Activated CD4-positive, CD25-positive, alpha-beta regulatory T cell (primary cell): ENCODE data around the gene ZMYND8.

Experiments used
- DNase-seq, 4 experiments: peaks; one replicate each; lab custom pipeline; 2025; lab: John Stamatoyannopoulos, UW

ZMYND8 gene

GRCh38 chr20:47353692-47354463 lies 2.6 kb downstream of the ZMYND8 start:
- no peak for DNase-seq

DNA sequence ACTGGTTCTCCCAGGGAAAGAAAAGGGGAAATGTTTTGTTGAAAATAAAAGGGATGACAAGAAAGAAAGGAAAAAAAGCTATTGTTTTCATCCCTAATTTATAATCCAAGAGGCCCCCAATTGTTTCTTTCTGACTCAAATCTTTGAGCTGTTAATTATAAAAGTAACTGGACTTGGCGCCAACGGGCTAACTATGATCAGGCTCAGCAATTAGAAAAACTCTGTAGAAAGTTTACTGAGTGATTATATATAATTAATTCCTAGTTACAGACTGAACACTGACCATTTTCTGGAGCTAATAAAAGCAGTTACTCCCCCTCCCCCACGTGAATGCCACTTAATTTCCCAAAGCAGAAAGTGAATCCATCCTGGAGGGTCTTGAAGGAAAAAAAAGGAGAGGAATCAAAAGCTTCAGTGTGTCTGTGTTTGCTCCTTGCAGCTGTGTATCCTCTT lies 3.2 kb downstream of the ZMYND8 start:
- no peak for DNase-seq

DNA sequence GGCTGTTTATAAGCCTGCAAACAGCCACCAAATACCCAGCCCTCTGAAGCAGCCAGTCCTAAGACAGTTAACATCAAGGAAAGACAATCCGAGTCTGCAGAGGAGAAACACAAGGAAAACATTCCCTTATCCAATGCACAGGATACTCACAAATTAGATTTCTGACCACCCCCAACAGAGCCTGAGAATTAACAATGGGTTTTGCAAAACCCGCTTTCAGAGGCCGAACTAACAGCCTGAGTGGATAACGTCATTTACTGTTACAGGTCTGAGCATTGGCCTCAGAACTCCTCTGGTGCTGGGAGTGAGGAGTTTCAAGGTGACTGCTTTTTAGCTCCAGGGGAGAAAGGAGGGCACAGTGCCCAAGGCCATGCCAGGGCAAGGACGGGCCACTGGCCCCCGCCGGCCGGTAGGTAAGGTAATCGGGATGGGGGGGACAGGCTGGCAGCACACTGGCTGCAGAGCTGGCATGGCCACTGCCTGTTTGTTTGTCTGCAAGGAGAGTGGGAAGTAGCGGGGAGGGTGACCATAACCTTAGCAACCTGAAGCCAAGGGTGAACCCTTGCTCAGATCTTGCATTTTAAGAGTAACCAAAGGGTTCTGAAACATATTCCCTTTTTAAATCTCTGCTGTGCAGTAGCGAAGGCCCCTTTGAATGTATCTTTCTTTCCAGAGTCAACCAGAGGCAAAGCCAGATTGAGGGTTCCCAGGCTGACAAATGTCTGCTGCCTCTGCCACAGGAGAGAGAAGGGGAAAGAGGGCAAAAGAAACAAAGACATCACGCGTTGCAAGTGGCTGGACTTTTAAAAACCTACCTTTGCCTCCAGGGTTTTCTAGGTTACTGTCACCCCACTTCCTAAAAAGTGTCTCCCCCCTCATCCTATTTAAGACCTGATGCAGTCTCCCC lies 3.9 kb downstream of the ZMYND8 start:
- no peak for DNase-seq

GRCh38 chr20:47351643-47352331 lies 4.7 kb downstream of the ZMYND8 start:
- no peak for DNase-seq

- no peak for DNase-seq
These were observed 5.6 kb downstream of the ZMYND8 start for GRCh38 chr20:47350691-47351545.

DNA sequence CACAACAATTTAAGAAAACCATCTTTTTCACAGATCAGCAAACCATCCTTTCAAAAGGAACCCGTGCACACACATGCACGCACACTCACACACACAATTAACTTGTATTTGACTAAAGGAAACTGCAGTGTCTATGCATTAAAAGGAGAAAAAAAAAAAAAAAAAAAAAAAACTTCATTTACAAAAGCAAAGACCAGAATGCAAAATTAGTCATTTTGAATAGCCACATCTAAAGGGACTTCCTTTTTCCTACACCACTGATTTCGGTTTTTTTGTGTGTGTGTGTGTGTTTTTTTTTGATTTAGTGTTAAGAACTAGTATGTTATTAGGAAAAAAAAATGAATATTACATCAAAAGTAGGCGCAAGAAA lies 6.3 kb downstream of the ZMYND8 start:
- DNase-seq = no peak

DNA sequence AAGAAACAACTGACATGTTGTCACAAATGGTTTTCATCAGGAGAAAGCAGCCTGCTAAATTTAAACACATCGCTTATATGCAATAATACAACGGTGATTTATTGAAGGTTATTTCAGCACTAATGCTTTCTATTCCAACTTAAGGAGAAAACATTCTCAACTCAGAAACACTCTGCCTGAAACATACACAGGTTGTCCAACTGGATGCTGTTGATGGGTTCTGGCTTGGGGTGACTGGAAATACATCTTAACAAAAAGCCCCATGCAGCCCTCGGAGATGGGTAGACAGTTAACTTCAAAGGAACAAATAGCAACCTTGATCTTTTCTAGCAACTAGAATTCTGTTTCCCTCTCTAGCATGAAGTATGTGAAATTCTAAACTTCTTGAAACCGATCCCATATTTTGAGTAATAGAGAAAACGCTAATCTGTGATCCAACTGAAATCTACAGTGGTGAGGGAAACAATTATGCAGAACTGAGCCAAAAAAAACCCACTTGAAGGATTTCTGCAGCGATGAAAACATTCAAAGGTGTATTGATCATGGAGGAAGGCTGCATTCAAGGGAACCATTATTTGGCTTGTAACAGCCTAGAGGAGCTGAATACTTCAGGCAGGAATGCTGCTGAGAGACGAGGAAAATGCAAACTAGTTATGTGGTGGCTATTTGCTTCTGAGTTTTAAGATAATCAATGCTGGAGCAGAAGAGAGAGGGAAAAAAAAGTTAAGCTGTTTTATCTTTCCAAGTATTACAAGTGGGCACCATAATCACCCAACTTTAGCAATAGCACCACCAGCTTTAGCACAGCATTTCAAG lies 6.9 kb downstream of the ZMYND8 start:
- DNase-seq = no peak

GRCh38 chr20:47348539-47349142 lies 7.9 kb downstream of the ZMYND8 start:
- no peak for DNase-seq

DNA sequence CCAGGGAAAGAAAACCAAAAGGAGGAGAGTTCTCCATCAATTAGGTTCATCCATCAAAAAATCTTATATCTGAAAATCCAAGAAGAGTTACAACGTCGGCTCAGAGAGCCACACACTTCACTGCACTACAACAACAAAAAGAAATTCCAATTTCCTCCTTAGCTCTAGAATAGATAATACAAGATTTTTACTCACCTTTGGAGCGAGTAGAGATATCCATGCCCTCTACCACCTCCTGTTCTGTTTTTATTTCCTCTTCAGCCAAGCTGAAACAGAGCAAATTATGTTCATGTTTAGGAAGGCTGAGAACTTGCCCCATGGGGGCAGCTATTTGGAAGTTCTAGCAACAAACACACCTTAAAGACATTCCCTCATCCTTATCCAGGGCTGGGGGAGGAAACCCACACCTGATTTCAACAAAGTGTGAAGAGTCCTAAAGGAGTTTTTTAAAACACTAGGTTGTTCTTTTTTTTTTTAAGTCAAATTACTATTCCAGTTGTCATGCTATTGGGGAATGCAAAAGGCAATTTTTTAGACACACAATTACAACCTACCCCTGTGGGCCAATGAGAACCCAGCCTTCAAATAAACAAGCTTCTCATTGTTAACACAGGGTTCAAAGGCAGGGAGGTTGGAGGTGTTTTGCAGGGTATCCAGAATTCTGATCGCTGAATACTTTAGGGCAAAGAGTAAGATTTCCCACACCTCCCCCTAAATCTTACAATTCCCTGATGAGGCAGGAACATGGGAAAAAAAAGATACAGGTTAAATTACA lies 8.7 kb downstream of the ZMYND8 start:
- no peak for DNase-seq

DNA sequence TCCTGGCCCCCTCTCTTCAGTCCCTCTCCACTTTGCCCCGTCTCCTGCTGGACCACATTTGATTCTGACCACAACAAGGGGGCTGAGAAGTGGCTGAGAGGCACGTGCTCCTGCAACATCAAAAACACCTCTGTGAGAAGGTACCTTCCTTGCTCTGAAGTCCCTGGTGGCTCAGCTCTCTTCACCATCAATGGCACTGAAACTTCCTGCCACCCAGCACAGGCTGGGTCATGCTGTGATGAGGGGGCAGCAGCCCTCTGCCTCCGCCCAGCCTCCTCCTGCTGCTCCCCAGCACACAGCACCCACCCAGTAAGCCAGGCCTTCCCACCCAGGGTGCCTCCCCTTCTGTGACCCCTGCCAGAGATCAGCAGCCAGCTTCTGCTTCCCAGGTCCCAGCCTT lies 10.3 kb downstream of the ZMYND8 start:
- no peak for DNase-seq

- no peak for DNase-seq
These were observed 11.3 kb downstream of the ZMYND8 start for GRCh38 chr20:47345214-47345613.

GRCh38 chr20:47343007-47343472 lies 13.5 kb downstream of the ZMYND8 start:
- DNase-seq = no peak

DNA sequence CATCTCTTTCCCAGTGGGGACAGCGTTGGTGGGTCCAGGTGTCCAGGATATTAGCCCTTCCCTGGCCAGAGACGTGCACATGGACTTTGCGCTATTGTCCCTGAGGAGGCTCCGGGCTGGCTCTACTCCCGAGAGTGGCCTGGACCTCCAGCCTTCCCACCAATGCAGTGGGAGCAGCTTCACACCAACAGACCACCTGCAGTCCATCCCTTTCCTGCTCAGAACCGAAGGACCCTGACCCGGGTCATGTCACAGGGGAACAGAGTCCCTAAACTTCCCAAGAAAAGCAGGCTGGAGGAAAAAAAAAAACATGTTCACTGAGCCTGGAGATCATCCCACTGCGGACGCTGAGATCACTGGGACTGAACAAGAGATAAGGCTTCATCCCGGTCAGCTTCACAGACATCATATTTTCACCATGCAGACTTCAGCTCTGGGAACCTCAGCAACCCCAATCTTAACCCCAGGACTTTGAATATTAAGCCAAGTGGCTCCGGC lies 18.3 kb downstream of the ZMYND8 start:
- DNase-seq = no peak

GRCh38 chr20:47337413-47337812 lies 19.1 kb downstream of the ZMYND8 start:
- DNase-seq = no peak

DNA sequence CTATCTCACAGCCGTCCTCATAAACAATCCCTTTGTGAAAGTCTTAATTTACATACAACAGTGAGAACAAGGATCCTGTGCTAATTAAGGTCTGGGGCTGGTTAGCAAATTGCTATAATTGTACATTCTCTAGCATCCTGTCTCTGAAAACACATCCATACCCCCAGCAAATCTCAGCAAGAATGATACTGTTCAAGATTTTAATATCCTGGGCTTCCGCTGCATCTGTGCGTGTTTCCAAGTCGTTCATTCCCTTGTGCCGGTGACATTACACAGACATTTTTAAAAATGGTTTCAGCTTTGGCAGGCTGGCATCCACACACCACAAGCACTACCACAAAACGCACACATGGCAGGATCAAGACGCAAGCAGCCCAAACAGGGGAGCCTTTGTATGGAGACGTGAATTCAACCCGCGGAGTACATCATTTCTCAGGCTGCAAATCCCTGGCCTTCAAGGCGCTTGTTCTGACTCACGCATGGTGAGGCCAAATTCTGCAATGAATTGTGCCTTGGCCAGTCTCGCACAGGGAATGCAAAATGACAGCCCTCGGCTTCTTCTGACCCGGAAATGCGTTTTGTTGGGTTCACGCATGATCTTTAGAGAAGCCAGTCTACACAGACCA lies 20.3 kb downstream of the ZMYND8 start:
- DNase-seq = no peak

GRCh38 chr20:47335251-47336128 lies 21.0 kb downstream of the ZMYND8 start:
- no peak for DNase-seq

DNA sequence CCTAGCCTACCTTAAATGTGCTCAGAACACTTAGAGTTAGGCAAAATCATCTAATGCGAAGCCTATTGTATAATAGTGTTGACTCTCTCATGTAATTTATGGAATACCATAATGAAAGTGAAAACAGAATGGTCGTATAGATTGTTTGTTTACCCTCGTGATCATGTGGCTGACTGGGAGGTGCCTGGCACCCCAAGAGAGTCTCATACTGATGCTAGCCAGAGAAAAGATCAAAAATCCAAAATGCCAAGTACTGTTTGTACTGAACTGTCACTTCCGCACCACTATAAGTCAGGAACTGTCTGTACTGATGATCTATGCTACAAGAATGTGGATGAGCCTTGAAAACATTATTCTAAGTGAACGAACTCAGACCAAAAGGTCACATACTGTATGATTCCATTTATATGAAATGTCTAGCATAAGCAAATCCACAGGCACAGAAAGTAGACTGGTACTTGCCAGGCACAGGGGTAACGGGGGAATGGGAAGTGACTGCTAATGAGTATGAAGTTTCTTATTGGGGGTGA lies 22.4 kb downstream of the ZMYND8 start:
- DNase-seq = no peak
